ENCODE measurements around the gene KRTAP23-1. TPM values are rescaled to one million over a fixed set of nuclear protein-coding genes. Genes with fewer than 3 reads are reported as not detected.

KRTAP23-1 gene
- total and polyA plus RNA-seq, 7 experiments from 2014 or later = not detected

DNA sequence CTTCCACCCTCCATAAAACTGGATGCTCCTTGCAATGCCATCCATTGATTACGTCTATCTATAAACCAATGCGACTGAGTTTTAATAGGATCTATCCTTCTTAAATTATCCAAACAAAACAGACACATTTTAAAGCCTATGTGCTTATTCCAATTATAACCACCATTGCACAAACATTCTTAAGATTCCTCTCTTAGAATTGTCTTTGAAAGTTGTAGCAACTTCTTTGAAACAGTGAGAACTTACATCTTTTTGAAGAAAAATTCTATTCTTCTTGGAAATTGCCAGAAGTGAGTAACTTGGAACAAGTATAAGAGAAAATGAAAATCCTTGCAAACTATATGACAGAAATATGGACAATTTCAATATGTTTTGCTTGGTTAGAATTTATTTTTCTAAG is 28.2 kb downstream of the KRTAP23-1 start, which contains the start of gene KRTAP26-1:
Gene KRTAP26-1 (minus strand): TSS at position 101 of the 400 bp plus-strand sequence. CDS start 280 bp downstream, outside the sequence.
- no peaks in the 10 kb centered on the region for H3K9me3 ChIP-seq (ENCODE audit: control insufficient read depth in 2 of 3, low read length in 3 of 3)
- H3K4me1 ChIP-seq (ENCODE audit: control insufficient read depth in 2 of 2, insufficient read depth in 2 of 2, low read length in 2 of 2) = no peaks in the 10 kb centered on the region
- ATAC-seq (no peak), DNase-seq (no peak)
- CTCF ChIA-PET = no interaction called here
- intact Hi-C loops (cut with micrococcal nuclease) = no loop called here
- POLR2A ChIA-PET = no interaction called here
- no peaks in the 10 kb centered on the region for H3K27me3 ChIP-seq (ENCODE audit: control insufficient read depth in 2 of 2, insufficient read depth in 2 of 2, low read length in 2 of 2)
- H3K27me3 Mint-ChIP-seq = peaks cover 0 to 22% (median 5%) of the 10 kb centered on the region in 5 donors
- H3K4me3 ChIP-seq (ENCODE audit: low read length) = no peak within 1 kb of the TSS
- H3K27ac Mint-ChIP-seq = no peak within 1 kb of the TSS
- no peaks in the 10 kb centered on the region for H3K36me3 ChIP-seq (ENCODE audit: control insufficient read depth in 2 of 3, insufficient read depth in 3 of 3, low read length in 3 of 3)
- no peak within 1 kb of the TSS for H3K27ac ChIP-seq (ENCODE audit: low read depth, low read length)
- no peaks in the 10 kb centered on the region for H3K36me3 Mint-ChIP-seq
- H3K9me3 Mint-ChIP-seq = peaks cover 0 to 7% (median 0%) of the 10 kb centered on the region in 11 donors
- H3K4me1 Mint-ChIP-seq = no peaks in the 10 kb centered on the region
- H3K4me3 Mint-ChIP-seq = no peak within 1 kb of the TSS

DNA sequence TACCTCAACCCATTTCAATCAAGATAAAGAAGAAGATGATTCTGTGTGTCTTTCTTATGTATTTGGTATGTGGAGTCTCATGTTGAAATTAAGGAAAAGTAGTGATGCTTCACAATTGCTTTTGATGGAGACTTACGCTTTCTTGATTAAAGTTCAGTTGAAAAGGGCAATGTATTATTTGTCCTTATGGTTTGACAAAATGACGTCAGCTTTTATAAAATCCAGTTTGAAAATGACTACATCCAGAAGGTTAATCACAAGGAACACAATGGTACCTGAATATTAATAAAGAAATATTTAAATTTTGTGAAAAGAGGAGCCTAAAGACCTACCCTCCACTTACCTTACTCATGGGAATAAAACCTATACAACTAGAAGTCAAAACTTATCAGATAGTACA is 32.7 kb downstream of the KRTAP23-1 start:
- no peaks in the 10 kb centered on the region for H3K36me3 Mint-ChIP-seq
- Histone ChIP-seq H3K9me3 (ENCODE audit: control insufficient read depth in 2 of 3, low read length in 3 of 3) (no peaks in the 10 kb centered on the region), H3K27ac (ENCODE audit: low read depth, low read length) (no peak overlapping the region), H3K4me1 (ENCODE audit: control insufficient read depth in 2 of 2, insufficient read depth in 2 of 2, low read length in 2 of 2) (no peaks in the 10 kb centered on the region), H3K27me3 (ENCODE audit: control insufficient read depth in 2 of 2, insufficient read depth in 2 of 2, low read length in 2 of 2) (no peaks in the 10 kb centered on the region), H3K36me3 (ENCODE audit: control insufficient read depth in 2 of 3, insufficient read depth in 3 of 3, low read length in 3 of 3) (no peaks in the 10 kb centered on the region), H3K4me3 (ENCODE audit: low read length) (no peak overlapping the region)
- H3K4me1 Mint-ChIP-seq = no peaks in the 10 kb centered on the region
- ChIA-PET POLR2A (no interaction called here), CTCF (no interaction called here)
- no peak overlapping the region for H3K27ac Mint-ChIP-seq
- ATAC-seq = no peak
- DNase-seq = no peak
- H3K27me3 Mint-ChIP-seq = peaks cover 0 to 25% (median 5%) of the 10 kb centered on the region in 5 donors
- H3K4me3 Mint-ChIP-seq = no peak overlapping the region
- peaks cover 0 to 5% (median 0%) of the 10 kb centered on the region in 11 donors for H3K9me3 Mint-ChIP-seq
- intact Hi-C loops (cut with micrococcal nuclease) = no loop called here

DNA sequence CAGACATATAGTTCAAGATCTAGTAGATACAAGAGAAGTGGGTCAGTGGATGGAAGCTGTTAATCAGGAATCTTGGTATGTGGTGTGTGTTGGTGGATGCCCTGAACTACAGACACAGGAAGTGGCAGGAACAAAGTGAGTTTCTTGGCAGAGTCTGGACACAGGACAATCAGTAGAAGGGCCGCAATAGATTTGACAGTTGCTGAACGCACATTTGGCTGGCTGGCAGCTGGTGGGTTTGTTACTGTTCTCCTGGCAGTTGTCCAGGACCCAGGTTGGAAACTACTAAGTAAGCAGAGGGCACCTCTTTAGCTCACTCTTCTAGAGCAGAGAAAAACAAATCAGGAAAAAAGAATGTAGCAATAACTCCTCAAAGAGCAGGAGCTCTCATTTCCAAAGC is 41.5 kb downstream of the KRTAP23-1 start:
- H3K4me3 Mint-ChIP-seq = no peak overlapping the region
- CTCF ChIA-PET = no interaction called here
- peaks cover 0 to 10% (median 0%) of the 10 kb centered on the region in 5 donors for H3K27me3 Mint-ChIP-seq
- H3K36me3 Mint-ChIP-seq = no peaks in the 10 kb centered on the region
- no peak for DNase-seq
- intact Hi-C loops (cut with micrococcal nuclease) = no loop called here
- H3K27ac Mint-ChIP-seq = no peak overlapping the region
- Histone ChIP-seq H3K4me1 (ENCODE audit: control insufficient read depth in 2 of 2, insufficient read depth in 2 of 2, low read length in 2 of 2) (no peaks in the 10 kb centered on the region), H3K36me3 (ENCODE audit: control insufficient read depth in 2 of 3, insufficient read depth in 3 of 3, low read length in 3 of 3) (no peaks in the 10 kb centered on the region), H3K9me3 (ENCODE audit: control insufficient read depth in 2 of 3, low read length in 3 of 3) (no peaks in the 10 kb centered on the region), H3K27ac (ENCODE audit: low read depth, low read length) (no peak overlapping the region), H3K4me3 (ENCODE audit: low read length) (no peak overlapping the region), H3K27me3 (ENCODE audit: control insufficient read depth in 2 of 2, insufficient read depth in 2 of 2, low read length in 2 of 2) (no peaks in the 10 kb centered on the region)
- POLR2A ChIA-PET = no interaction called here
- no peak for ATAC-seq
- H3K4me1 Mint-ChIP-seq = no peaks in the 10 kb centered on the region
- H3K9me3 Mint-ChIP-seq = peaks cover 0 to 4% (median 2%) of the 10 kb centered on the region in 11 donors

DNA sequence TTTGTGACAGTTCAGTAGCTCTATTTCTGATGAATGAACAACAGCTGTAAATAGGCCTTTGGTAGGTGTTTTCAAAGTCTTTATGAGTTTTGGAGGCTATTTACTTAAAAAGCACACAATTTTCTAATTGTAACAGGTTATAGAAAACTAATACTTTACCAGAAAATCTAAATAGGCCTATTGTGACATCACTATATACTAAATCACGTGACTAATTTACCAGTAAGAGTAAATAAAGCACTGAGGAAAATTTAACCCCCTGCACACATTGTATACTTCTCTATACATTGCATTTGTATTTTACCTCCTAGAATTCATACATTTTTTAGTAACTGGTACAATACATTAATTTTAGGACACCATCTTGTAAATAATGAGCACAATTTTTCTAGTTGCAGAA is 43.3 kb downstream of the KRTAP23-1 start:
- Histone ChIP-seq H3K27me3 (ENCODE audit: control insufficient read depth in 2 of 2, insufficient read depth in 2 of 2, low read length in 2 of 2) (no peaks in the 10 kb centered on the region), H3K4me3 (ENCODE audit: low read length) (no peak overlapping the region), H3K4me1 (ENCODE audit: control insufficient read depth in 2 of 2, insufficient read depth in 2 of 2, low read length in 2 of 2) (no peaks in the 10 kb centered on the region), H3K27ac (ENCODE audit: low read depth, low read length) (no peak overlapping the region), H3K36me3 (ENCODE audit: control insufficient read depth in 2 of 3, insufficient read depth in 3 of 3, low read length in 3 of 3) (no peaks in the 10 kb centered on the region), H3K9me3 (ENCODE audit: control insufficient read depth in 2 of 3, low read length in 3 of 3) (no peaks in the 10 kb centered on the region)
- ATAC-seq (no peak), DNase-seq (no peak)
- H3K4me1 Mint-ChIP-seq = no peaks in the 10 kb centered on the region
- CTCF ChIA-PET = no interaction called here
- no peak overlapping the region for H3K27ac Mint-ChIP-seq
- peaks cover 0 to 5% (median 0%) of the 10 kb centered on the region in 5 donors for H3K36me3 Mint-ChIP-seq
- H3K4me3 Mint-ChIP-seq = no peak overlapping the region
- H3K27me3 Mint-ChIP-seq = peaks cover 0 to 10% (median 0%) of the 10 kb centered on the region in 5 donors
- intact Hi-C loops (cut with micrococcal nuclease) = no loop called here
- peaks cover 0 to 19% (median 2%) of the 10 kb centered on the region in 11 donors for H3K9me3 Mint-ChIP-seq
- POLR2A ChIA-PET = no interaction called here

Small RNAs within 50 kb of the gene (microRNA-seq; reads per million reads assigned to microRNA genes)
- not detected for gene MIR4327 (ENCODE audit: borderline microRNAs expressed)

Other genes with a start within 250 kb of the KRTAP23-1 start
- gene CLDN17, start 181.8 kb downstream of the KRTAP23-1 start, total RNA-seq = not detected
- not detected for gene CLDN17, start 181.8 kb downstream of the KRTAP23-1 start, polyA plus RNA-seq
- gene CLDN8, start 132.5 kb downstream of the KRTAP23-1 start, total RNA-seq = not detected
- gene CLDN8, start 132.5 kb downstream of the KRTAP23-1 start, polyA plus RNA-seq = not detected
- not detected for gene KRTAP24-1, start 65.7 kb downstream of the KRTAP23-1 start, total RNA-seq
- gene KRTAP24-1, start 65.7 kb downstream of the KRTAP23-1 start, polyA plus RNA-seq = not detected
- gene KRTAP25-1, start 59.1 kb downstream of the KRTAP23-1 start, total RNA-seq = not detected
- gene KRTAP25-1, start 59.1 kb downstream of the KRTAP23-1 start, polyA plus RNA-seq = not detected
- gene KRTAP26-1, start 28.3 kb downstream of the KRTAP23-1 start, total RNA-seq = not detected
- not detected for gene KRTAP26-1, start 28.3 kb downstream of the KRTAP23-1 start, polyA plus RNA-seq
- not detected for gene KRTAP27-1, start 10.9 kb downstream of the KRTAP23-1 start, total RNA-seq
- not detected for gene KRTAP27-1, start 10.9 kb downstream of the KRTAP23-1 start, polyA plus RNA-seq
- gene KRTAP13-2, start 23.7 kb upstream of the KRTAP23-1 start, total RNA-seq = not detected
- gene KRTAP13-2, start 23.7 kb upstream of the KRTAP23-1 start, polyA plus RNA-seq = not detected
- not detected for gene KRTAP13-1, start 47.4 kb upstream of the KRTAP23-1 start, total RNA-seq
- not detected for gene KRTAP13-1, start 47.4 kb upstream of the KRTAP23-1 start, polyA plus RNA-seq
- not detected for gene KRTAP13-3, start 77.3 kb upstream of the KRTAP23-1 start, total RNA-seq
- gene KRTAP13-3, start 77.3 kb upstream of the KRTAP23-1 start, polyA plus RNA-seq = not detected
- gene KRTAP13-4, start 81.6 kb upstream of the KRTAP23-1 start, total RNA-seq = not detected
- gene KRTAP13-4, start 81.6 kb upstream of the KRTAP23-1 start, polyA plus RNA-seq = not detected
- gene KRTAP15-1, start 91.7 kb upstream of the KRTAP23-1 start, total RNA-seq = not detected
- gene KRTAP15-1, start 91.7 kb upstream of the KRTAP23-1 start, polyA plus RNA-seq = not detected
- gene KRTAP19-1, start 131.8 kb upstream of the KRTAP23-1 start, total RNA-seq = not detected
- not detected for gene KRTAP19-1, start 131.8 kb upstream of the KRTAP23-1 start, polyA plus RNA-seq
- gene KRTAP19-2, start 138.8 kb upstream of the KRTAP23-1 start, total RNA-seq = not detected
- not detected for gene KRTAP19-2, start 138.8 kb upstream of the KRTAP23-1 start, polyA plus RNA-seq
- gene KRTAP19-3, start 143.4 kb upstream of the KRTAP23-1 start, total RNA-seq = not detected
- gene KRTAP19-3, start 143.4 kb upstream of the KRTAP23-1 start, polyA plus RNA-seq = not detected
- not detected for gene KRTAP19-4, start 148.6 kb upstream of the KRTAP23-1 start, total RNA-seq
- not detected for gene KRTAP19-4, start 148.6 kb upstream of the KRTAP23-1 start, polyA plus RNA-seq
- not detected for gene KRTAP19-5, start 153.5 kb upstream of the KRTAP23-1 start, total RNA-seq
- not detected for gene KRTAP19-5, start 153.5 kb upstream of the KRTAP23-1 start, polyA plus RNA-seq
- gene KRTAP19-6, start 193.3 kb upstream of the KRTAP23-1 start, total RNA-seq = not detected
- gene KRTAP19-6, start 193.3 kb upstream of the KRTAP23-1 start, polyA plus RNA-seq = not detected
- not detected for gene KRTAP19-7, start 212.7 kb upstream of the KRTAP23-1 start, total RNA-seq
- not detected for gene KRTAP19-7, start 212.7 kb upstream of the KRTAP23-1 start, polyA plus RNA-seq
- not detected for gene KRTAP22-2, start 241.8 kb upstream of the KRTAP23-1 start, total RNA-seq
- not detected for gene KRTAP22-2, start 241.8 kb upstream of the KRTAP23-1 start, polyA plus RNA-seq
- not detected for gene KRTAP6-3, start 243.8 kb upstream of the KRTAP23-1 start, total RNA-seq
- gene KRTAP6-3, start 243.8 kb upstream of the KRTAP23-1 start, polyA plus RNA-seq = not detected

All from naive thymus-derived CD4-positive, alpha-beta T cell (primary cell).